ENCODE measurements around the gene GALNT15. TPM values are rescaled to one million over a fixed set of nuclear protein-coding genes. Genes with fewer than 3 reads are reported as not detected.
A peak's percentile ranks its signal among the peaks of the same experiment; 100 is the strongest.

GALNT15 gene
- polyA plus RNA-seq, 1 donor (not counting 4 experiments of a cell fraction or from before 2014, with no cell fraction given) = not detected

DNA sequence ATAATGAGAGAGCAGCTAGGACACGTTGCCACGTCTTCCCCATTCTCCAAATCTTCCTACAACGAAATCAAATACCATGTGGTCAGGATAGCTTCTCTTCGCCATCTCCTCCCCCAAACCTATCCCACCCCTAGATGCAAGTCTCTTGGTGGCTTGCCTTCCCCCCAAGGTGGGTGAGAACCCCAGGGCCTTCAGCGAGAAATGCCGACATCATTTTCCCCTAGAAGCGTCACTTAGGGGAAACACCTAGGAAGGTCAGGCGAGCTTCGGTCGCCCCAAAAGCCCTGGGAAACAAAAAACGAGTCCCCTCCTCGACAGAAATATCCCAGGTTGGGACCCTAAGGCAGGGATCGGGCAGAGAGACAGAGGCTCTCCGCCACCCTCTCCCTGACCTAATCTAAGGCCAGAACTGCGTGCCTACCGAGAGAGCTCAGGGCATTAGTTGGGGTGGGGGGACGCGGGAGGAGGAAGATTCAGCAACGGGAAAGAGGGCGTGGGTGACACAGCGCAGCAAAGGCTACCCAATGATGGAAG, 89.8 kb downstream of the GALNT15 start:
- Histone ChIP-seq H3K36me3 (ENCODE audit: control insufficient read depth in 2 of 2, extremely low read depth in 1 of 2, insufficient read depth in 2 of 2, low read length in 2 of 2) (peaks cover 9 to 18% of the 10 kb centered on the region in 2 experiments), H4K20me1 (ENCODE audit: control insufficient read depth, extremely low read depth, insufficient read depth, low read length) (no peaks in the 10 kb centered on the region), H3K79me2 (ENCODE audit: control insufficient read depth, insufficient read depth, low read length) (peaks cover 63% of the 10 kb centered on the region), H3K4me1 (ENCODE audit: control insufficient read depth, extremely low read depth, insufficient read depth, low read length) (peaks cover 23% of the 10 kb centered on the region), H3K27me3 (ENCODE audit: control insufficient read depth, extremely low read depth, insufficient read depth, low read length) (no peaks in the 10 kb centered on the region), H3K4me3 (ENCODE audit: control insufficient read depth in 2 of 3, extremely low read depth in 1 of 3, insufficient read depth in 2 of 3, low read depth in 1 of 3, low read length in 3 of 3) (peak overlapping the region; percentile 83 to 91 (median 87)), H3K9me3 (ENCODE audit: control insufficient read depth, low read depth, low read length) (no peaks in the 10 kb centered on the region), H3K27ac (ENCODE audit: control insufficient read depth, insufficient read depth, low read length) (peak overlapping the region; percentile 86), H2AFZ (ENCODE audit: control insufficient read depth, low read length) (peak overlapping the region; percentile 97), H3K4me2 (ENCODE audit: control insufficient read depth, extremely low read depth, insufficient read depth, low read depth, low read length) (peak overlapping the region; percentile 90), H3K9ac (ENCODE audit: control insufficient read depth, extremely low read depth, insufficient read depth, low read length) (peak overlapping the region; percentile 93), H3K9me1 (ENCODE audit: control insufficient read depth, extremely low read depth, insufficient read depth, low read length) (no peaks in the 10 kb centered on the region)
- DNase-seq (ENCODE audit: low read depth, low spot score) (no peak), FAIRE-seq (no peak)
- no peak for TF ChIP-seq EZH2 (IDR thresholded peaks at IDR 0.05; ENCODE audit: low read length)
- no peak for TF ChIP-seq CTCF (optimal IDR thresholded peaks at IDR 0.05 in 1 of 3, IDR thresholded peaks at IDR 0.05 in 1 of 3, conservative IDR thresholded peaks at IDR 0.05 in 1 of 3; ENCODE audit: extremely low read depth in 1 of 3, insufficient read depth in 2 of 3, low read length in 3 of 3)
- dilution Hi-C loops (cut with MboI; ENCODE audit: extremely low pct_ligation_motif_present, low sequenced_read_pairs) = no loop called here

DNA sequence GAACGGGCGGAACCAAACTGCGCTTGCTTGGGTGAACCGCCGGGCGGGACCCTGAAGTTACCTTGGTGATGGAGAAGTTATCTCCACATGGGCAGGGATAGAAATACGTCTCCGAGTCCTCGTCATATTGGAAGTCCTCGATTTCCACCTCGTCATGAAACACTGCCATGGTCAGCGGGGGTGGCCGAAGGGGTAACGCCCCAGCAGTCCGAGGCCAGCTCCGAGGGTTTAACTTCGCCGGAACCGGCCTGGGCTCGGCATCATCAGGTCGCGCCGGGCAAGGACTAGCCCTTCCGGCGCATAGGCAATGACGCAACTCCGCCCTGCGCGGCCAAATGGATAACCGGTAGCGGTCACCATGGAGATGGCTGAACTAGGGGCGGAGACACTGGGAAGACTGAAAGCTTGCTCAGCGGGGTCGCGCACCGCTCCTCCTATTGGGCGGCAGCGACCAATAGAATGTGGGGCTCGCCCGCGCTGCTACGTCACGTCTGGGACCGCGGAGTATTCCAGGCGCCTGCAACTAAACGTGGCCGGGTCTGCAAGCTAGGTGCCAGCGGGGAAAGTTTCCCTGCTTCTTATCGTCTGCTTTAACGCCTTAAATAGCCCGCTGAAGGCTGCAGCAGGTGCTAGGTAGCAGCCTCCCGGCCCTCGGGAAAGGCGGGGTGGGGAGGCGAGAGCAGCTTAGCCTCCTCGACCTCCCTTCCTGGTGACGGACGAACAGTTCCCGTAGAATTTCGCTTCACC, 90.4 kb downstream of the GALNT15 start, which contains the start of the genes DPH3 and OXNAD1:
Gene DPH3 (minus strand): TSS at position 236 of the 747 bp plus-strand sequence. CDS start 67 bp downstream, at position 169.
Gene OXNAD1 (plus strand): TSS at position 505 of the 747 bp plus-strand sequence. CDS start 5,741 bp downstream, outside the sequence.
- Histone ChIP-seq H3K27me3 (ENCODE audit: control insufficient read depth, extremely low read depth, insufficient read depth, low read length) (no peaks in the 10 kb centered on the region), H3K79me2 (ENCODE audit: control insufficient read depth, insufficient read depth, low read length) (peaks cover 63% of the 10 kb centered on the region), H4K20me1 (ENCODE audit: control insufficient read depth, extremely low read depth, insufficient read depth, low read length) (no peaks in the 10 kb centered on the region), H3K9me3 (ENCODE audit: control insufficient read depth, low read depth, low read length) (no peaks in the 10 kb centered on the region), H2AFZ (ENCODE audit: control insufficient read depth, low read length) (peak within 1 kb of the TSS; percentile 97), H3K9me1 (ENCODE audit: control insufficient read depth, extremely low read depth, insufficient read depth, low read length) (no peaks in the 10 kb centered on the region), H3K4me1 (ENCODE audit: control insufficient read depth, extremely low read depth, insufficient read depth, low read length) (peaks cover 23% of the 10 kb centered on the region), H3K4me3 (ENCODE audit: control insufficient read depth in 2 of 3, extremely low read depth in 1 of 3, insufficient read depth in 2 of 3, low read depth in 1 of 3, low read length in 3 of 3) (peak within 1 kb of the TSS; percentile 83 to 91 (median 87)), H3K9ac (ENCODE audit: control insufficient read depth, extremely low read depth, insufficient read depth, low read length) (peak within 1 kb of the TSS; percentile 93), H3K36me3 (ENCODE audit: control insufficient read depth in 2 of 2, extremely low read depth in 1 of 2, insufficient read depth in 2 of 2, low read length in 2 of 2) (peaks cover 7 to 15% of the 10 kb centered on the region in 2 experiments), H3K4me2 (ENCODE audit: control insufficient read depth, extremely low read depth, insufficient read depth, low read depth, low read length) (peak within 1 kb of the TSS; percentile 94), H3K27ac (ENCODE audit: control insufficient read depth, insufficient read depth, low read length) (peak within 1 kb of the TSS; percentile 86)
- dilution Hi-C loops (cut with MboI; ENCODE audit: extremely low pct_ligation_motif_present, low sequenced_read_pairs) = no loop called here
- peak; percentile 61 for FAIRE-seq
- peak; percentile 86 for DNase-seq (ENCODE audit: low read depth, low spot score)
- TF ChIP-seq EZH2 (IDR thresholded peaks at IDR 0.05; ENCODE audit: low read length) (no peak), CTCF (optimal IDR thresholded peaks at IDR 0.05 in 1 of 3, IDR thresholded peaks at IDR 0.05 in 1 of 3, conservative IDR thresholded peaks at IDR 0.05 in 1 of 3; ENCODE audit: extremely low read depth in 1 of 3, insufficient read depth in 2 of 3, low read length in 3 of 3) (no peak)

Data from keratinocyte (primary cell).